H9 (cell line): ENCODE measurements around the gene PEX14. TPM values are rescaled to one million over a fixed set of nuclear protein-coding genes. Genes with fewer than 3 reads are reported as not detected.

Experiments used
- DNase-seq: peaks from one replicate; pipeline ENCODE4 v3.0.0-alpha.2; 2017
- H2AFZ ChIP-seq: one replicate; pipeline ENCODE4 v1.6.1; 2013; ENCODE audit warnings: mild to moderate bottlenecking, low read length, control low read depth, moderate library complexity
- H2AK5ac ChIP-seq: 2 replicates; pipeline ENCODE4 v1.6.1; 2013; ENCODE audit warnings: low read length, control low read depth, mixed read lengths; ENCODE audit not compliant: insufficient read length
- H2BK120ac ChIP-seq: one replicate; pipeline ENCODE4 v1.6.1; 2013; ENCODE audit warnings: low read depth, mild to moderate bottlenecking, low read length, control low read depth, inconsistent platforms; ENCODE audit not compliant: poor library complexity, severe bottlenecking
- H2BK12ac ChIP-seq: 2 replicates; pipeline ENCODE4 v1.6.1; 2013; ENCODE audit warnings: low read length, control low read depth, mixed read lengths, low read depth; ENCODE audit not compliant: insufficient read length
- H2BK15ac ChIP-seq: 2 replicates; pipeline ENCODE4 v1.6.1; 2013; ENCODE audit warnings: low read depth, low read length, control low read depth
- H2BK20ac ChIP-seq: one replicate; pipeline ENCODE4 v1.6.1; 2013; ENCODE audit warnings: low read depth, mild to moderate bottlenecking, low read length, control low read depth, inconsistent platforms; ENCODE audit not compliant: poor library complexity, severe bottlenecking
- H2BK5ac ChIP-seq: 2 replicates; pipeline ENCODE4 v1.6.1; 2013; ENCODE audit warnings: low read length, control low read depth, mixed read lengths; ENCODE audit not compliant: insufficient read length
- H3K14ac ChIP-seq: 2 replicates; pipeline ENCODE4 v1.6.1; 2013; ENCODE audit warnings: low read length, control low read depth; ENCODE audit not compliant: insufficient read depth
- H3K18ac ChIP-seq: 2 replicates; pipeline ENCODE4 v1.6.1; 2013; ENCODE audit warnings: low read depth, mild to moderate bottlenecking, mixed read lengths, low read length, control low read depth; ENCODE audit not compliant: insufficient read length
- H3K23ac ChIP-seq: 2 replicates; pipeline ENCODE4 v1.6.1; 2013; ENCODE audit warnings: low read length, control low read depth, mixed read lengths, low read depth; ENCODE audit not compliant: insufficient read length
- H3K23me2 ChIP-seq: 2 replicates; pipeline ENCODE4 v1.6.1; 2013; ENCODE audit warnings: low read depth, mild to moderate bottlenecking, mixed read lengths, low read length, control low read depth; ENCODE audit not compliant: insufficient read length, poor library complexity, severe bottlenecking
- H3K27ac ChIP-seq: 2 replicates; pipeline ENCODE4 v1.5.1; 2013; ENCODE audit warnings: low read length, control low read depth, mixed read lengths, low read depth; ENCODE audit not compliant: insufficient read length
- H3K27me3 ChIP-seq: 2 replicates; pipeline ENCODE4 v1.6.1; 2013; ENCODE audit warnings: low read length, control low read depth, inconsistent platforms; ENCODE audit not compliant: insufficient read depth
- H3K4ac ChIP-seq: 2 replicates; pipeline ENCODE4 v1.6.1; 2013; ENCODE audit warnings: low read depth, mild to moderate bottlenecking, control low read depth, inconsistent platforms, low read length, moderate library complexity
- H3K4me1 ChIP-seq: 2 replicates; pipeline ENCODE4 v1.6.1; 2013; ENCODE audit warnings: low read length, control low read depth, inconsistent platforms; ENCODE audit not compliant: insufficient read depth
- H3K4me2 ChIP-seq: 2 replicates; pipeline ENCODE4 v1.6.1; 2013; ENCODE audit warnings: low read length, control low read depth, mixed read lengths; ENCODE audit not compliant: insufficient read length, insufficient read depth
- H3K56ac ChIP-seq: 2 replicates; pipeline ENCODE4 v1.6.1; 2013; ENCODE audit warnings: low read depth, mild to moderate bottlenecking, mixed read lengths, low read length, control low read depth; ENCODE audit not compliant: insufficient read length
- H3K79me1 ChIP-seq: 2 replicates; pipeline ENCODE4 v1.6.1; 2013; ENCODE audit warnings: low read depth, mild to moderate bottlenecking, moderate library complexity, low read length, control low read depth, inconsistent platforms; ENCODE audit not compliant: insufficient read depth, poor library complexity, severe bottlenecking
- H3K79me2 ChIP-seq: 2 replicates; pipeline ENCODE4 v1.6.1; 2013; ENCODE audit warnings: low read length, control low read depth, inconsistent platforms; ENCODE audit not compliant: insufficient read depth
- H3K9ac ChIP-seq: 2 replicates; pipeline ENCODE4 v1.6.1; 2013; ENCODE audit warnings: low read length, control low read depth, mixed read lengths; ENCODE audit not compliant: insufficient read length; ENCODE audit errors: extremely low read depth
- H3K9me3 ChIP-seq: one replicate; pipeline ENCODE4 v1.6.1; 2013; ENCODE audit warnings: low read depth, low read length, inconsistent platforms; ENCODE audit not compliant: control insufficient read depth
- H3T11ph ChIP-seq: one replicate; pipeline ENCODE4 v1.6.1; 2013; ENCODE audit warnings: mild to moderate bottlenecking, low read length, control low read depth, inconsistent platforms
- H4K20me1 ChIP-seq: one replicate; pipeline ENCODE4 v1.6.1; 2013; ENCODE audit not compliant: control insufficient read depth, insufficient read length, insufficient read depth
- H4K5ac ChIP-seq: 2 replicates; pipeline ENCODE4 v1.6.1; 2013; ENCODE audit warnings: low read depth, mild to moderate bottlenecking, mixed read lengths, low read length, control low read depth; ENCODE audit not compliant: insufficient read length
- H4K8ac ChIP-seq: replicated peaks from 2 replicates; pipeline ENCODE4 v1.6.1; 2013; ENCODE audit warnings: low read length, control low read depth, mixed read lengths, low read depth; ENCODE audit not compliant: insufficient read length
- H4K91ac ChIP-seq: 2 replicates; pipeline ENCODE4 v1.6.1; 2013; ENCODE audit warnings: low read depth, mild to moderate bottlenecking, moderate library complexity, mixed read lengths, low read length, control low read depth; ENCODE audit not compliant: insufficient read length
- H3K27ac Mint-ChIP-seq, 3 experiments: 2 replicates in 2 of 3; 3 replicates in 1 of 3; pipeline ENCODE4 v1.8.0; 2020 to 2021; ENCODE audit warnings: mixed read lengths in 3 of 3, mild to moderate bottlenecking in 1 of 3, moderate library complexity in 1 of 3
- H3K27me3 Mint-ChIP-seq: 2 replicates; pipeline ENCODE4 v1.8.0; 2021; ENCODE audit warnings: low read depth, mild to moderate bottlenecking, moderate library complexity, mixed read lengths
- H3K36me3 Mint-ChIP-seq, 3 experiments: 2 replicates in 2 of 3; 3 replicates in 1 of 3; pipeline ENCODE4 v1.8.0; 2020 to 2021; ENCODE audit warnings: low read depth in 3 of 3, mixed read lengths in 3 of 3; ENCODE audit not compliant: insufficient read depth in 1 of 3
- H3K4me1 Mint-ChIP-seq, 2 experiments: 2 replicates each; pipeline ENCODE4 v1.8.0; 2020; ENCODE audit warnings: mixed read lengths in 2 of 2
- H3K4me3 Mint-ChIP-seq, 2 experiments: 2 replicates in 1 of 2; 3 replicates in 1 of 2; pipeline ENCODE4 v1.8.0; 2020 to 2021; ENCODE audit warnings: mild to moderate bottlenecking in 2 of 2, mixed read lengths in 2 of 2, moderate library complexity in 1 of 2
- H3K9me3 Mint-ChIP-seq, 2 experiments: 2 replicates in 1 of 2; 3 replicates in 1 of 2; pipeline ENCODE4 v1.8.0; 2020; ENCODE audit warnings: mild to moderate bottlenecking in 2 of 2, mixed read lengths in 2 of 2, moderate library complexity in 1 of 2
- WGBS: extraction: QIAGEN DNeasy Blood & Tissue Kit; methylation state at CpG from one replicate; pipeline ENCODE4 v1.1.7; 2013; ENCODE audit warnings: missing lambda C conversion rate, low lambda C conversion rate, mixed read lengths; ENCODE audit not compliant: insufficient read length; ENCODE audit errors: extremely low coverage; 5-methylcytosine and 5-hydroxymethylcytosine counted together
- total RNA-seq: library from RNA; stranded (reverse); gene quantifications from 2 replicates; pipeline ENCODE4 v1.2.1, GENCODE V29; 2021
- TF ChIP-seq, protein P1 (sequence below): fragments of 200-600 bp; sonication (generic); conservative IDR thresholded peaks from 3 replicates; pipeline ENCODE4 v1.8.0; 2021; ENCODE audit warnings: antibody characterized with exemption, mild to moderate bottlenecking

The PEX14 gene
- total RNA-seq, 1 experiment from 2014 or later = 23.9 TPM

- Histone ChIP-seq H3K23ac (no peak overlapping the region), H3T11ph (no peak overlapping the region), H4K91ac (no peak overlapping the region), H3K56ac (no peak overlapping the region), H2AFZ (no peak overlapping the region), H2BK15ac (no peak overlapping the region), H3K79me1 (no peaks in the 10 kb centered on the region), H3K18ac (no peak overlapping the region), H3K23me2 (no peaks in the 10 kb centered on the region), H3K4me1 (peaks cover 2% of the 10 kb centered on the region; the same call in 1 of the 2 replicates), H3K27me3 (no peaks in the 10 kb centered on the region), H2AK5ac (no peak overlapping the region), H3K4ac (no peak overlapping the region), H3K27ac (no peak overlapping the region), H3K4me2 (no peak overlapping the region), H3K79me2 (no peaks in the 10 kb centered on the region), H2BK5ac (no peak overlapping the region), H2BK20ac (no peak overlapping the region), H3K9me3 (no peaks in the 10 kb centered on the region), H3K9ac (no peak overlapping the region), H2BK120ac (no peak overlapping the region), H3K14ac (no peak overlapping the region), H4K5ac (no peak overlapping the region), H4K20me1 (no peaks in the 10 kb centered on the region), H4K8ac (no peak overlapping the region), H2BK12ac (no peak overlapping the region)
- peaks cover 0 to 14% (median 7%) of the 10 kb centered on the region in 3 experiments; a peak in 5 of 7 replicates for H3K36me3 Mint-ChIP-seq
- H3K27ac Mint-ChIP-seq = peak overlapping the region in 1 of 3 experiments; percentile 4; a peak in 1 of 7 replicates
- H3K4me3 Mint-ChIP-seq = no peak overlapping the region
- no peaks in the 10 kb centered on the region for H3K9me3 Mint-ChIP-seq
- TF ChIP-seq, protein P1, sequence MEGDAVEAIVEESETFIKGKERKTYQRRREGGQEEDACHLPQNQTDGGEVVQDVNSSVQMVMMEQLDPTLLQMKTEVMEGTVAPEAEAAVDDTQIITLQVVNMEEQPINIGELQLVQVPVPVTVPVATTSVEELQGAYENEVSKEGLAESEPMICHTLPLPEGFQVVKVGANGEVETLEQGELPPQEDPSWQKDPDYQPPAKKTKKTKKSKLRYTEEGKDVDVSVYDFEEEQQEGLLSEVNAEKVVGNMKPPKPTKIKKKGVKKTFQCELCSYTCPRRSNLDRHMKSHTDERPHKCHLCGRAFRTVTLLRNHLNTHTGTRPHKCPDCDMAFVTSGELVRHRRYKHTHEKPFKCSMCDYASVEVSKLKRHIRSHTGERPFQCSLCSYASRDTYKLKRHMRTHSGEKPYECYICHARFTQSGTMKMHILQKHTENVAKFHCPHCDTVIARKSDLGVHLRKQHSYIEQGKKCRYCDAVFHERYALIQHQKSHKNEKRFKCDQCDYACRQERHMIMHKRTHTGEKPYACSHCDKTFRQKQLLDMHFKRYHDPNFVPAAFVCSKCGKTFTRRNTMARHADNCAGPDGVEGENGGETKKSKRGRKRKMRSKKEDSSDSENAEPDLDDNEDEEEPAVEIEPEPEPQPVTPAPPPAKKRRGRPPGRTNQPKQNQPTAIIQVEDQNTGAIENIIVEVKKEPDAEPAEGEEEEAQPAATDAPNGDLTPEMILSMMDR = no peak
- H3K27me3 Mint-ChIP-seq = no peaks in the 10 kb centered on the region
- WGBS = no CpG with 5 or more reads among the region's 7 CpGs
- H3K4me1 Mint-ChIP-seq = peaks cover 41 to 45% of the 10 kb centered on the region in 2 experiments
- DNase-seq = no peak
Observed at GRCh38 chr1:10534519-10534918, 59.8 kb downstream of the PEX14 start.
